HEK293 (cell line): ENCODE measurements around the gene LMCD1.

Experiments
- CTCF ChIA-PET: fragments of 350-600 bp; formaldehyde crosslinking; extraction: SDS; loops from one replicate; lab custom pipeline; 2021; ENCODE audit warnings: antibody characterized with exemption; lab: Yijun Ruan, JAX
- POLR2A ChIA-PET: fragments of 300-600 bp; formaldehyde crosslinking; extraction: SDS; loops from one replicate; lab custom pipeline; 2020; ENCODE audit warnings: antibody characterized with exemption, inconsistent platforms; lab: Yijun Ruan, JAX
- H3K27ac ChIP-seq: fragments of 200-500 bp; sonication (Bioruptor generic); 2 replicates; pipeline ENCODE4 v1.5.1; 2014; ENCODE audit warnings: low read depth, low read length, control low read depth, inconsistent platforms; ENCODE audit errors: extremely low read depth
- H3K36me3 ChIP-seq, 2 experiments: fragments of 200-500 bp in 1 of 2; sonication (Bioruptor generic) in 1 of 2; 1 replicate in 1 of 2; 2 replicates in 1 of 2; pipeline ENCODE4 v1.5.1; 2014 to 2017; ENCODE audit warnings: inconsistent platforms in 2 of 2, low read length in 2 of 2; ENCODE audit not compliant: control insufficient read depth in 2 of 2, insufficient read depth in 1 of 2
- H3K4me1 ChIP-seq: fragments of 200-500 bp; sonication (Bioruptor generic); 2 replicates; pipeline ENCODE4 v1.5.1; 2014; ENCODE audit warnings: mild to moderate bottlenecking, low read length, inconsistent platforms; ENCODE audit not compliant: control insufficient read depth, insufficient read depth
- H3K4me3 ChIP-seq: 2 replicates; pipeline ENCODE4 v1.5.1; 2011; ENCODE audit warnings: low read depth, mild to moderate bottlenecking, control low read depth, low read length, moderate library complexity
- H3K9me3 ChIP-seq: fragments of 200-500 bp; sonication (Bioruptor generic); 2 replicates; pipeline ENCODE4 v1.5.1; 2014; ENCODE audit warnings: low read depth, low read length, inconsistent platforms; ENCODE audit not compliant: control insufficient read depth, insufficient read depth
- GFI1B ChIP-seq: fragments of 450-650 bp; formaldehyde crosslinking; IDR thresholded peaks from 2 replicates; pipeline ENCODE4 v1.5.1; 2016; ENCODE audit warnings: missing biosample characterization, missing genetic modification characterization
- OSR2 ChIP-seq: fragments of 450-650 bp; formaldehyde crosslinking; IDR thresholded peaks from 2 replicates; pipeline ENCODE4 v1.5.1; 2016; ENCODE audit warnings: missing biosample characterization, missing genetic modification characterization
- OVOL3 ChIP-seq: fragments of 450-650 bp; formaldehyde crosslinking; IDR thresholded peaks from 2 replicates; pipeline ENCODE4 v1.5.1; 2016; ENCODE audit warnings: missing biosample characterization, missing genetic modification characterization
- REPIN1 ChIP-seq: fragments of 450-650 bp; formaldehyde crosslinking; IDR thresholded peaks from 2 replicates; pipeline ENCODE4 v1.5.1; 2017; ENCODE audit warnings: missing biosample characterization, missing genetic modification characterization, low read depth
- SCRT2 ChIP-seq: fragments of 450-650 bp; formaldehyde crosslinking; IDR thresholded peaks from 2 replicates; pipeline ENCODE4 v1.5.1; 2016; ENCODE audit warnings: missing biosample characterization, missing genetic modification characterization
- YY1 ChIP-seq: fragments of 450-650 bp; formaldehyde crosslinking; IDR thresholded peaks from 2 replicates; pipeline ENCODE4 v1.5.1; 2018; ENCODE audit warnings: missing biosample characterization, missing genetic modification characterization
- ZFHX2 ChIP-seq: fragments of 450-650 bp; formaldehyde crosslinking; conservative IDR thresholded peaks from 2 replicates; pipeline ENCODE4 v1.5.1; 2016; ENCODE audit warnings: missing biosample characterization, missing genetic modification characterization
- ZNF157 ChIP-seq: fragments of 450-650 bp; formaldehyde crosslinking; IDR thresholded peaks from 2 replicates; pipeline ENCODE4 v1.5.1; 2016; ENCODE audit warnings: missing biosample characterization, missing genetic modification characterization
- ZNF239 ChIP-seq: fragments of 450-650 bp; formaldehyde crosslinking; IDR thresholded peaks from 2 replicates; pipeline ENCODE4 v1.5.1; 2016; ENCODE audit warnings: missing biosample characterization, missing genetic modification characterization
- ZNF266 ChIP-seq: fragments of 450-650 bp; formaldehyde crosslinking; IDR thresholded peaks from 2 replicates; pipeline ENCODE4 v1.5.1; 2016; ENCODE audit warnings: missing biosample characterization, missing genetic modification characterization, low read depth
- ZNF37A ChIP-seq: fragments of 450-650 bp; IDR thresholded peaks from 2 replicates; pipeline ENCODE4 v1.5.1; 2018; ENCODE audit warnings: missing biosample characterization, missing genetic modification characterization
- ZNF394 ChIP-seq: fragments of 450-650 bp; formaldehyde crosslinking; IDR thresholded peaks from 2 replicates; pipeline ENCODE4 v1.5.1; 2016; ENCODE audit warnings: missing biosample characterization, missing genetic modification characterization, mild to moderate bottlenecking, moderate library complexity, borderline replicate concordance
- ZNF398 ChIP-seq: fragments of 450-650 bp; formaldehyde crosslinking; IDR thresholded peaks from 2 replicates; pipeline ENCODE4 v1.5.1; 2017; ENCODE audit warnings: missing biosample characterization, missing genetic modification characterization
- ZNF501 ChIP-seq: fragments of 450-650 bp; formaldehyde crosslinking; IDR thresholded peaks from 2 replicates; pipeline ENCODE4 v1.5.1; 2016; ENCODE audit warnings: missing biosample characterization, missing genetic modification characterization
- ZNF514 ChIP-seq: fragments of 450-650 bp; formaldehyde crosslinking; IDR thresholded peaks from 2 replicates; pipeline ENCODE4 v1.5.1; 2016; ENCODE audit warnings: missing biosample characterization, missing genetic modification characterization
- ZNF549 ChIP-seq: fragments of 450-650 bp; IDR thresholded peaks from 2 replicates; pipeline ENCODE4 v1.5.1; 2018; ENCODE audit warnings: missing biosample characterization, missing genetic modification characterization, mild to moderate bottlenecking, inconsistent platforms, moderate library complexity
- ZNF600 ChIP-seq: fragments of 450-650 bp; formaldehyde crosslinking; IDR thresholded peaks from 2 replicates; pipeline ENCODE4 v1.5.1; 2016; ENCODE audit warnings: missing biosample characterization, missing genetic modification characterization
- ZNF677 ChIP-seq: fragments of 450-650 bp; IDR thresholded peaks from 2 replicates; pipeline ENCODE4 v1.5.0; 2018; ENCODE audit warnings: missing biosample characterization, mild to moderate bottlenecking, missing genetic modification characterization, moderate library complexity
- ZNF785 ChIP-seq: fragments of 450-650 bp; formaldehyde crosslinking; IDR thresholded peaks from 2 replicates; pipeline ENCODE4 v1.5.1; 2016; ENCODE audit warnings: missing biosample characterization, missing genetic modification characterization
- ZNF792 ChIP-seq: fragments of 450-650 bp; formaldehyde crosslinking; IDR thresholded peaks from 2 replicates; pipeline ENCODE4 v1.5.1; 2016; ENCODE audit warnings: missing biosample characterization, missing genetic modification characterization
- ZSCAN16 ChIP-seq: fragments of 450-650 bp; formaldehyde crosslinking; IDR thresholded peaks from 2 replicates; pipeline ENCODE4 v1.5.1; 2016; ENCODE audit warnings: missing biosample characterization, missing genetic modification characterization
- ZSCAN4 ChIP-seq: fragments of 450-650 bp; formaldehyde crosslinking; IDR thresholded peaks from 2 replicates; pipeline ENCODE4 v1.5.1; 2017; ENCODE audit warnings: missing biosample characterization, missing genetic modification characterization
- TF ChIP-seq, protein P1 (sequence below): fragments of 450-650 bp; formaldehyde crosslinking; IDR thresholded peaks from 2 replicates; pipeline ENCODE4 v1.5.1; 2016; ENCODE audit warnings: missing biosample characterization, missing genetic modification characterization
- TF ChIP-seq, protein P2 (sequence below): fragments of 450-650 bp; formaldehyde crosslinking; IDR thresholded peaks from 2 replicates; pipeline ENCODE4 v1.5.1; 2016; ENCODE audit warnings: missing biosample characterization, missing genetic modification characterization

LMCD1 gene

GRCh38 chr3:8452112-8452511 lies 49.5 kb upstream of the LMCD1 start:
- H3K9me3 ChIP-seq, result no peaks in the 10 kb centered on the region
- H3K27ac ChIP-seq, result no peak overlapping the region
- TF ChIP-seq, protein P1, sequence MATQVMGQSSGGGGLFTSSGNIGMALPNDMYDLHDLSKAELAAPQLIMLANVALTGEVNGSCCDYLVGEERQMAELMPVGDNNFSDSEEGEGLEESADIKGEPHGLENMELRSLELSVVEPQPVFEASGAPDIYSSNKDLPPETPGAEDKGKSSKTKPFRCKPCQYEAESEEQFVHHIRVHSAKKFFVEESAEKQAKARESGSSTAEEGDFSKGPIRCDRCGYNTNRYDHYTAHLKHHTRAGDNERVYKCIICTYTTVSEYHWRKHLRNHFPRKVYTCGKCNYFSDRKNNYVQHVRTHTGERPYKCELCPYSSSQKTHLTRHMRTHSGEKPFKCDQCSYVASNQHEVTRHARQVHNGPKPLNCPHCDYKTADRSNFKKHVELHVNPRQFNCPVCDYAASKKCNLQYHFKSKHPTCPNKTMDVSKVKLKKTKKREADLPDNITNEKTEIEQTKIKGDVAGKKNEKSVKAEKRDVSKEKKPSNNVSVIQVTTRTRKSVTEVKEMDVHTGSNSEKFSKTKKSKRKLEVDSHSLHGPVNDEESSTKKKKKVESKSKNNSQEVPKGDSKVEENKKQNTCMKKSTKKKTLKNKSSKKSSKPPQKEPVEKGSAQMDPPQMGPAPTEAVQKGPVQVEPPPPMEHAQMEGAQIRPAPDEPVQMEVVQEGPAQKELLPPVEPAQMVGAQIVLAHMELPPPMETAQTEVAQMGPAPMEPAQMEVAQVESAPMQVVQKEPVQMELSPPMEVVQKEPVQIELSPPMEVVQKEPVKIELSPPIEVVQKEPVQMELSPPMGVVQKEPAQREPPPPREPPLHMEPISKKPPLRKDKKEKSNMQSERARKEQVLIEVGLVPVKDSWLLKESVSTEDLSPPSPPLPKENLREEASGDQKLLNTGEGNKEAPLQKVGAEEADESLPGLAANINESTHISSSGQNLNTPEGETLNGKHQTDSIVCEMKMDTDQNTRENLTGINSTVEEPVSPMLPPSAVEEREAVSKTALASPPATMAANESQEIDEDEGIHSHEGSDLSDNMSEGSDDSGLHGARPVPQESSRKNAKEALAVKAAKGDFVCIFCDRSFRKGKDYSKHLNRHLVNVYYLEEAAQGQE (tag by site-specific recombination), result 0 out of 2 replicates have a peak, but pooled peaks have one; percentile 36
- no peak for TF ChIP-seq OSR2 (tag by site-specific recombination)
- POLR2A ChIA-PET, result no interaction called here
- CTCF ChIA-PET, result interaction anchor here (0.8 to 1.5 kb wide), 2 partner anchors 10 to 170 kb away, joined by 3 to 5 read pairs; no protein-coding TSS in a partner anchor
- H3K36me3 ChIP-seq, result no peaks in the 10 kb centered on the region
- H3K4me1 ChIP-seq, result no peaks in the 10 kb centered on the region
- no peak overlapping the region for H3K4me3 ChIP-seq

GRCh38 chr3:8453153-8453552 lies 48.5 kb upstream of the LMCD1 start:
- POLR2A ChIA-PET, result no interaction called here
- TF ChIP-seq ZNF600, result no peak
- no peak for TF ChIP-seq ZNF157 (tag by site-specific recombination)
- TF ChIP-seq ZNF549 (tag by site-specific recombination), result no peak
- no peak for TF ChIP-seq ZSCAN16 (tag by site-specific recombination)
- CTCF ChIA-PET, result interaction anchor here (1.5 kb wide), 1 partner anchor 169 kb away, joined by 5 read pairs; no protein-coding TSS in a partner anchor

DNA sequence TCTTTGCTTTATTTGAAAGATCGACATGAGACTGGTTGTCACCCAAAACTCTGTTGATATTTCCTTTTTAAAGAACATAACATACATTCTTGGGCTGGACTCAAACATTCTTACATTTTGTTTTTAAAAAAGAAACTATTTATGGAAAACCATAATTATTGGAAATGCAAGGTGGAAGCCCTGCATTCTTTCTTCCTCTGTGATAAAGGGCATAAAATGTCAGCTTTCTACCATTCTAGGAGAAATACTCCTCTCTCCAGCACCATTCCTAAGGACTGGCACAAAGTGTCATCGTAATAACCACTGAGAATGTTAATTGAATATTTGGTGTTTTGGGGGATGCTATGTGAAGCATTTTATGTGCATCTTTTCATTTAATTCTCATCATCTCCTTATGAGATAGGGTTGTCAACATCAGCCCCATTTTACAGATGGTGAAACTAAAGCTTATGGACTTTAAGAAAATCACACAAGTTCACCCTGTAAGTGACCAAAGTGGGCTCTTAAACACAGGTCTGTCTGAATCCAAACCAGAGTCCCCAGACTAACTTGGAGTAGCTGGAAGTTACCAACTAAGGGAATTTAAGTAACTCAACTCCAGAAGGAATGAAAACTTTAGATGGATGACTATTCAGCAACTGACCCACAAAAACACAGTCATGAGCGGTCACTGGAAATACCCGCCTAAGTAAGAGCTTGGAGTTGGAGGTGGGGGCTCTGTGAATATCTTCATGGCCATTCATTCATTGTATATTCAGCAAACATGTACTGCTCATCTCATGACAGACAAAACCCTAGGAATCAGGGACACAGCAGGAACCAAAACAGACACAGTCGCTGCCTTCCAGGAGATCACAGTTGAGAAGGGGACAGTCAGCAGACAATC lies 45.9 kb upstream of the LMCD1 start:
- no peaks in the 10 kb centered on the region for H3K36me3 ChIP-seq
- CTCF ChIA-PET, result interaction anchor here (0.6 to 1.6 kb wide), 4 partner anchors 10 to 47 kb away, joined by 3 read pairs; no protein-coding TSS in a partner anchor
- H3K4me1 ChIP-seq, result no peaks in the 10 kb centered on the region
- no peak overlapping the region for H3K27ac ChIP-seq
- no peak overlapping the region for H3K4me3 ChIP-seq
- H3K9me3 ChIP-seq, result no peaks in the 10 kb centered on the region
- POLR2A ChIA-PET, result interaction anchor here (1.2 kb wide), 1 partner anchor 46 kb away, joined by 4 read pairs; the partner anchor contains the start of gene LMCD1
- TF ChIP-seq ZNF394 (no peak), OVOL3 (no peak), ZNF792 (tag by site-specific recombination) (no peak), ZNF677 (no peak), ZNF514 (tag by site-specific recombination) (no peak), ZSCAN4 (no peak), REPIN1 (tag by site-specific recombination) (no peak), ZNF398 (tag by site-specific recombination) (no peak), ZFHX2 (tag by site-specific recombination) (no peak), ZNF501 (tag by site-specific recombination) (no peak), YY1 (tag by site-specific recombination) (no peak), ZNF37A (no peak), ZNF266 (tag by site-specific recombination) (no peak), SCRT2 (tag by site-specific recombination) (no peak), ZNF239 (no peak), ZNF785 (no peak), GFI1B (no peak)
- TF ChIP-seq, protein P2, sequence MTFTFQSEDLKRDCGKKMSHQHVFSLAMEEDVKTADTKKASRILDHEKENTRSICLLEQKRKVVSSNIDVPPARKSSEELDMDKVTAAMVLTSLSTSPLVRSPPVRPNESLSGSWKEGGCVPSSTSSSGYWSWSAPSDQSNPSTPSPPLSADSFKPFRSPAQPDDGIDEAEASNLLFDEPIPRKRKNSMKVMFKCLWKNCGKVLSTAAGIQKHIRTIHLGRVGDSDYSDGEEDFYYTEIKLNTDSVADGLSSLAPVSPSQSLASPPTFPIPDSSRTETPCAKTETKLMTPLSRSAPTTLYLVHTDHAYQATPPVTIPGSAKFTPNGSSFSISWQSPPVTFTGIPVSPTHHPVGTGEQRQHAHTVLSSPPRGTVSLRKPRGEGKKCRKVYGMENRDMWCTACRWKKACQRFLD (tag by site-specific recombination), result no peak

More at GRCh38 chr3:8453153-8453552, 48.5 kb upstream of the LMCD1 start:
- H3K4me3 ChIP-seq, result no peak overlapping the region
- no peaks in the 10 kb centered on the region for H3K9me3 ChIP-seq
- no peak overlapping the region for H3K27ac ChIP-seq
- H3K4me1 ChIP-seq, result no peaks in the 10 kb centered on the region
- no peaks in the 10 kb centered on the region for H3K36me3 ChIP-seq
